SK-N-SH (cell line): ENCODE measurements around the gene NPAS3. TPM values are rescaled to one million over a fixed set of nuclear protein-coding genes. Genes with fewer than 3 reads are reported as not detected.

Source experiments
- CTCF ChIA-PET: fragments of 300-600, 350-600 bp; formaldehyde crosslinking; extraction: SDS; loops from one replicate; lab custom pipeline; 2021; lab: Yijun Ruan, JAX
- POLR2A ChIA-PET: fragments of 350-600 bp; sonication (Branson Sonifier 250); formaldehyde crosslinking; extraction: SDS; loops from one replicate; lab custom pipeline; 2020; ENCODE audit warnings: antibody characterized with exemption, inconsistent platforms; lab: Yijun Ruan, JAX
- DNase-seq: peaks from one replicate; pipeline ENCODE4 v3.0.0; 2012
- H2AFZ ChIP-seq: fragments of 200-600 bp; sonication (generic); 2 replicates; pipeline ENCODE4 v1.8.1; 2016; ENCODE audit warnings: antibody characterized with exemption, mild to moderate bottlenecking, low read depth
- H3F3A ChIP-seq: fragments of 200-600 bp; sonication (generic); replicated peaks from 2 replicates; pipeline ENCODE3; 2016; ENCODE audit warnings: antibody characterized with exemption, mild to moderate bottlenecking; ENCODE audit not compliant: insufficient read depth
- H3K27ac ChIP-seq, 2 experiments: fragments of 200-500 bp in 1 of 2; fragments of 200-600 bp in 1 of 2; sonication (Bioruptor generic) in 1 of 2; sonication (generic), shearing (Covaris generic) in 1 of 2; 2 replicates each; pipeline versions ENCODE4 v1.5.1 to v1.6.1; 2014 to 2016; ENCODE audit warnings: low read depth in 2 of 2, inconsistent platforms in 1 of 2, low read length in 1 of 2, mild to moderate bottlenecking in 1 of 2, mixed read lengths in 1 of 2
- H3K27me3 ChIP-seq: fragments of 200-600 bp; sonication (generic), shearing (Covaris generic); 2 replicates; pipeline ENCODE4 v1.6.1; 2016; ENCODE audit warnings: mixed run types; ENCODE audit not compliant: insufficient read depth
- H3K36me3 ChIP-seq, 2 experiments: fragments of 200-500 bp in 1 of 2; fragments of 200-600 bp in 1 of 2; sonication (Bioruptor generic) in 1 of 2; sonication (generic) in 1 of 2; replicated peaks in 1 of 2; 2 replicates each; pipeline versions ENCODE3 to v1.5.1; 2014 to 2016; ENCODE audit warnings: low read length in 1 of 2, mild to moderate bottlenecking in 1 of 2; ENCODE audit not compliant: insufficient read depth in 2 of 2, control insufficient read depth in 1 of 2
- H3K4me1 ChIP-seq, 2 experiments: fragments of 200-500 bp in 1 of 2; fragments of 200-600 bp in 1 of 2; sonication (Bioruptor generic) in 1 of 2; sonication (generic), shearing (Covaris generic) in 1 of 2; 2 replicates each; pipeline versions ENCODE4 v1.5.1 to v1.6.1; 2014 to 2016; ENCODE audit warnings: low read depth in 1 of 2, low read length in 1 of 2, mixed run types in 1 of 2; ENCODE audit not compliant: insufficient read depth in 2 of 2, control insufficient read depth in 1 of 2
- H3K4me2 ChIP-seq: fragments of 200-600 bp; sonication (generic), shearing (Covaris generic); 2 replicates; pipeline ENCODE4 v1.6.1; 2017; ENCODE audit warnings: mixed run types
- H3K4me3 ChIP-seq, 2 experiments: fragments of 200-500 bp in 1 of 2; fragments of 200-600 bp in 1 of 2; sonication (Bioruptor generic) in 1 of 2; sonication (generic), shearing (Covaris generic) in 1 of 2; 2 replicates each; pipeline versions ENCODE4 v1.5.1 to v1.8.1; 2014 to 2016; ENCODE audit warnings: low read depth in 2 of 2, inconsistent platforms in 1 of 2, low read length in 1 of 2, mild to moderate bottlenecking in 1 of 2, mixed read lengths in 1 of 2, moderate library complexity in 1 of 2
- H3K79me2 ChIP-seq: fragments of 200-600 bp; sonication (generic); 2 replicates; pipeline ENCODE4 v1.8.1; 2017; ENCODE audit warnings: mild to moderate bottlenecking; ENCODE audit not compliant: insufficient read depth
- H3K9ac ChIP-seq: fragments of 200-600 bp; sonication (generic); 2 replicates; pipeline ENCODE4 v1.6.1; 2017; ENCODE audit warnings: mixed run types
- H3K9me2 ChIP-seq: fragments of 200-600 bp; sonication (generic); 2 replicates; pipeline ENCODE4 v1.6.1; 2017; ENCODE audit warnings: mixed run types
- H3K9me3 ChIP-seq: fragments of 200-600 bp; sonication (generic); 2 replicates; pipeline ENCODE4 v1.6.1; 2017; ENCODE audit warnings: mixed run types, mild to moderate bottlenecking, moderate library complexity
- H4K20me1 ChIP-seq: fragments of 200-600 bp; sonication (generic); 2 replicates; pipeline ENCODE4 v1.6.1; 2017; ENCODE audit warnings: mild to moderate bottlenecking, mixed run types; ENCODE audit not compliant: insufficient read depth
- CHD2 ChIP-seq: fragments of 150-350 bp; IDR thresholded peaks from 2 replicates; pipeline ENCODE4 v1.6.1; 2018; ENCODE audit warnings: low read length; ENCODE audit not compliant: partially characterized antibody
- GABPA ChIP-seq: IDR thresholded peaks from 2 replicates; pipeline ENCODE4 v1.4.0; 2012; ENCODE audit warnings: low read depth, mild to moderate bottlenecking
- JUND ChIP-seq: IDR thresholded peaks from 2 replicates; pipeline ENCODE4 v1.4.0; 2012
- NFIC ChIP-seq: IDR thresholded peaks from 2 replicates; pipeline ENCODE4 v1.4.0; 2012; ENCODE audit warnings: borderline replicate concordance
- RCOR1 ChIP-seq: fragments of 150-350 bp; IDR thresholded peaks from 2 replicates; pipeline ENCODE4 v1.6.1; 2017; ENCODE audit warnings: antibody characterized with exemption, low read length
- REST ChIP-seq: IDR thresholded peaks from 2 replicates; pipeline ENCODE4 v1.6.1; 2012; ENCODE audit warnings: mild to moderate bottlenecking, low read depth, low read length, moderate library complexity
- RFX5 ChIP-seq: IDR thresholded peaks from 2 replicates; pipeline ENCODE4 v1.6.1; 2012; ENCODE audit warnings: mild to moderate bottlenecking, improper control_type of control experiment, low read length
- SMC3 ChIP-seq: IDR thresholded peaks from 2 replicates; pipeline ENCODE4 v1.6.1; 2012; ENCODE audit warnings: low read depth, low read length, improper control_type of control experiment
- YY1 ChIP-seq: IDR thresholded peaks from 2 replicates; pipeline ENCODE4 v1.4.0; 2012; ENCODE audit warnings: low read depth, mild to moderate bottlenecking
- WGBS: methylation state at CpG from one replicate; pipeline ENCODE4 v1.1.6; 2017; ENCODE audit warnings: low lambda C conversion rate; 5-methylcytosine and 5-hydroxymethylcytosine counted together
- polyA plus RNA-seq, 3 experiments: library from polyadenylated mRNA; depleted of rRNA; stranded (reverse); fragments of >200 nt; gene quantifications; 2 replicates each; pipeline ENCODE4 v1.2.3, GENCODE V29; 2012
- TF ChIP-seq, protein P1 (sequence below): IDR thresholded peaks from 2 replicates; pipeline ENCODE4 v1.4.0; 2012; ENCODE audit warnings: low read depth, borderline replicate concordance
- TF ChIP-seq, protein P2 (sequence below): IDR thresholded peaks from 2 replicates; pipeline ENCODE4; 2012
- TF ChIP-seq, protein P3 (sequence below): fragments of 200-600 bp; sonication (generic); IDR thresholded peaks from 2 replicates; pipeline ENCODE4 v1.6.1; 2017; ENCODE audit warnings: antibody characterized with exemption, mild to moderate bottlenecking, moderate library complexity

Gene NPAS3
- polyA plus RNA-seq, 1 of the 3 experiments (the other 2 are of a cell fraction), result 4.3 TPM

DNA sequence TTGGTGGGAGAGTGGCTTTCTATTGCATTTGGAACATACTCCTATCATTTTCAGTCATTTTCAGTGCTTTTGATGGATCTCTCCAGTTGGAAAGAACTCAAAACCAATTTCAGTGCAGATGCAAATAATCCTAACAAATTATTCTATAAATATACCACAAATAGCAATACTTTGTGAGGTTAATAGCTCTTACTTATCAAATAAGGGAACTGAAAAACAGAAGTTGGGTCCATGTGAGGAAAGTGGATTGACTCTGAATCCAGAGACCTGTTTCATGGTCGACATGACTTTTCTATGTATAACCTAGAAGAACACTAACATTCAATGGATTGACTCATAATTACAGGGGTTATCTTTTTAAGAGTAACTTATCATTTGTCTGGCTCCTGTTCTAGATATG is 763.6 kb downstream of the NPAS3 start:
- ChIA-PET CTCF (no interaction called here), POLR2A (no interaction called here)
- Histone ChIP-seq H3K4me3 (no peak overlapping the region), H3K9ac (no peak overlapping the region), H3K79me2 (no peaks in the 10 kb centered on the region), H2AFZ (no peak overlapping the region), H3K4me1 (no peaks in the 10 kb centered on the region), H3F3A (no peaks in the 10 kb centered on the region), H3K4me2 (no peak overlapping the region), H3K27ac (no peak overlapping the region), H4K20me1 (no peaks in the 10 kb centered on the region), H3K9me3 (no peaks in the 10 kb centered on the region), H3K36me3 (no peaks in the 10 kb centered on the region), H3K27me3 (no peaks in the 10 kb centered on the region), H3K9me2 (no peaks in the 10 kb centered on the region)
- 79% methylated on average over 1 of the region's 1 CpG for WGBS
- TF ChIP-seq, protein P1, sequence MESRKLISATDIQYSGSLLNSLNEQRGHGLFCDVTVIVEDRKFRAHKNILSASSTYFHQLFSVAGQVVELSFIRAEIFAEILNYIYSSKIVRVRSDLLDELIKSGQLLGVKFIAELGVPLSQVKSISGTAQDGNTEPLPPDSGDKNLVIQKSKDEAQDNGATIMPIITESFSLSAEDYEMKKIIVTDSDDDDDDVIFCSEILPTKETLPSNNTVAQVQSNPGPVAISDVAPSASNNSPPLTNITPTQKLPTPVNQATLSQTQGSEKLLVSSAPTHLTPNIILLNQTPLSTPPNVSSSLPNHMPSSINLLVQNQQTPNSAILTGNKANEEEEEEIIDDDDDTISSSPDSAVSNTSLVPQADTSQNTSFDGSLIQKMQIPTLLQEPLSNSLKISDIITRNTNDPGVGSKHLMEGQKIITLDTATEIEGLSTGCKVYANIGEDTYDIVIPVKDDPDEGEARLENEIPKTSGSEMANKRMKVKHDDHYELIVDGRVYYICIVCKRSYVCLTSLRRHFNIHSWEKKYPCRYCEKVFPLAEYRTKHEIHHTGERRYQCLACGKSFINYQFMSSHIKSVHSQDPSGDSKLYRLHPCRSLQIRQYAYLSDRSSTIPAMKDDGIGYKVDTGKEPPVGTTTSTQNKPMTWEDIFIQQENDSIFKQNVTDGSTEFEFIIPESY, result no peak
- TF ChIP-seq RFX5, result no peak
- TF ChIP-seq JUND, result no peak
- DNase-seq, result no peak

- WGBS, result 100% methylated on average over 2 of the region's 2 CpGs
- Histone ChIP-seq H2AFZ (no peak overlapping the region), H3K79me2 (no peaks in the 10 kb centered on the region), H3K27me3 (no peaks in the 10 kb centered on the region)
- DNase-seq, result no peak
- no peak for TF ChIP-seq REST
- no peak for TF ChIP-seq RCOR1
- TF ChIP-seq, protein P2, sequence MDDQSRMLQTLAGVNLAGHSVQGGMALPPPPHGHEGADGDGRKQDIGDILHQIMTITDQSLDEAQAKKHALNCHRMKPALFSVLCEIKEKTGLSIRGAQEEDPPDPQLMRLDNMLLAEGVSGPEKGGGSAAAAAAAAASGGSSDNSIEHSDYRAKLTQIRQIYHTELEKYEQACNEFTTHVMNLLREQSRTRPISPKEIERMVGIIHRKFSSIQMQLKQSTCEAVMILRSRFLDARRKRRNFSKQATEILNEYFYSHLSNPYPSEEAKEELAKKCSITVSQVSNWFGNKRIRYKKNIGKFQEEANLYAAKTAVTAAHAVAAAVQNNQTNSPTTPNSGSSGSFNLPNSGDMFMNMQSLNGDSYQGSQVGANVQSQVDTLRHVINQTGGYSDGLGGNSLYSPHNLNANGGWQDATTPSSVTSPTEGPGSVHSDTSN, result no peak
- TF ChIP-seq GABPA, result no peak
- no peak for TF ChIP-seq YY1
- TF ChIP-seq RFX5, result no peak
- TF ChIP-seq NFIC, result no peak
- TF ChIP-seq, protein P3, sequence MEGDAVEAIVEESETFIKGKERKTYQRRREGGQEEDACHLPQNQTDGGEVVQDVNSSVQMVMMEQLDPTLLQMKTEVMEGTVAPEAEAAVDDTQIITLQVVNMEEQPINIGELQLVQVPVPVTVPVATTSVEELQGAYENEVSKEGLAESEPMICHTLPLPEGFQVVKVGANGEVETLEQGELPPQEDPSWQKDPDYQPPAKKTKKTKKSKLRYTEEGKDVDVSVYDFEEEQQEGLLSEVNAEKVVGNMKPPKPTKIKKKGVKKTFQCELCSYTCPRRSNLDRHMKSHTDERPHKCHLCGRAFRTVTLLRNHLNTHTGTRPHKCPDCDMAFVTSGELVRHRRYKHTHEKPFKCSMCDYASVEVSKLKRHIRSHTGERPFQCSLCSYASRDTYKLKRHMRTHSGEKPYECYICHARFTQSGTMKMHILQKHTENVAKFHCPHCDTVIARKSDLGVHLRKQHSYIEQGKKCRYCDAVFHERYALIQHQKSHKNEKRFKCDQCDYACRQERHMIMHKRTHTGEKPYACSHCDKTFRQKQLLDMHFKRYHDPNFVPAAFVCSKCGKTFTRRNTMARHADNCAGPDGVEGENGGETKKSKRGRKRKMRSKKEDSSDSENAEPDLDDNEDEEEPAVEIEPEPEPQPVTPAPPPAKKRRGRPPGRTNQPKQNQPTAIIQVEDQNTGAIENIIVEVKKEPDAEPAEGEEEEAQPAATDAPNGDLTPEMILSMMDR, result no peak
- no peak for TF ChIP-seq CHD2
- no peak for TF ChIP-seq SMC3
- TF ChIP-seq, all 33 proteins: peak for 0
- ChIA-PET POLR2A (no interaction called here), CTCF (interaction anchor here (0.7 to 1.2 kb wide), 2 partner anchors 21 to 88 kb away, joined by 3 read pairs; no protein-coding TSS in a partner anchor)
- Histone ChIP-seq H3K9me2 (no peaks in the 10 kb centered on the region), H3K4me2 (no peak overlapping the region), H3K4me3 (no peak overlapping the region), H3K27ac (no peak overlapping the region), H3K36me3 (no peaks in the 10 kb centered on the region), H3K4me1 (no peaks in the 10 kb centered on the region), H4K20me1 (no peaks in the 10 kb centered on the region), H3K9me3 (no peaks in the 10 kb centered on the region), H3K9ac (no peak overlapping the region), H3F3A (no peaks in the 10 kb centered on the region)
These were observed 765.8 kb downstream of the NPAS3 start for GRCh38 chr14:33704481-33704880.
